ENCODE results near the gene SCARB1.

Gene SCARB1

DNA sequence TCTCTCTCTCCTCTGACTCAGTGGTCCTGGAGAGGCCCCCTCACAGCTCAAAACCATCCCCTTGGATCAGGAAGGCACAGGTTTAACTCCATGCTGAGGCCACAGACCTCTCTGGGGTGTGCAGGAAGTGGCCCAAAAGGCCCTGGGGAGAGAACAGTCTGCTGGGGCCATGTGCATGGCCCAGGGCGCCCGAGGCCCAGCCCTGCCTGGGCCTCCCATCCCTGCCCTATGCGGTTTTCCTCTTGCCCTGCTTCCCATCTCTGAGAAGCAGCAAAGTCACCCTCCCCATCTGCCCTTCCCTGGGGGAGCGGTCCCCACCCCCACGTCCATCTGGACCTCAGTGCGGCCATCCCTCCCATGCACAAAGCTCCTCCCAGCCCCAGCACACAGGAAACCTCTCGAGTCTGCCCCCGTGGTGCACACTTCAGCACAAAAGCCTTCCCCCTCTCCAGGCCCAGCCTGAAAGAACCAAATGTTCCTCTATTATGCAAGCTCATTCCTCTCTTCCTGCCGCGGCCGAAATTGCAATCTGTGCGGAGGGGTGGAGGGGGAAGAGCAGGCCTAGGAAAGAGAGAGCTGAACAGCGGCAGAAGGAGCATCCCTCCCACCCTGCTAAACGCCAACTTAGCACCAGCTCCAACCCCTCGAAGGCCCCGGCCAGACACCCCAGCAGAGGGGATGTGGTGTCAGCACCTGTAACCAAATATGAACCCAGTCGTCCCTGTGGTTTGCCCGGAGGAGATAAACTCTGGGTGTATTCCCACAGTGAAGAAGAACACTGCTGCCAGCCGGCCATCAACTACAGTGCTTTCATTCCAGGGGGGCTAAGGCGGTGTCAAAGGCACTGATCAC, 108.5 kb downstream of the SCARB1 start:
- Histone ChIP-seq H3F3A (ENCODE audit: control insufficient read depth, insufficient read depth) (no peaks in the 10 kb centered on the region), H3K79me2 (ENCODE audit: control insufficient read depth, low read length) (no peaks in the 10 kb centered on the region), H4K20me1 (ENCODE audit: control insufficient read depth, insufficient read depth, low read depth, low read length) (no peaks in the 10 kb centered on the region), H3K4me3 (ENCODE audit: low read length) (no peak overlapping the region), H3K36me3 (ENCODE audit: control insufficient read depth, low read length) (no peaks in the 10 kb centered on the region), H3K4me2 (ENCODE audit: low read length) (no peak overlapping the region), H3K4me1 (ENCODE audit: control insufficient read depth, low read length) (no peaks in the 10 kb centered on the region), H3K9me2 (replicated peaks; ENCODE audit: control insufficient read depth, low read length) (no peaks in the 10 kb centered on the region), H3K9me3 (ENCODE audit: control insufficient read depth, insufficient read depth, low read length) (peaks cover 9% of the 10 kb centered on the region), H3K27ac (ENCODE audit: low read depth, low read length) (no peak overlapping the region), H3K27me3 (ENCODE audit: control insufficient read depth, low read length) (peaks cover 11% of the 10 kb centered on the region)
- no peak for TF ChIP-seq EZH2phosphoT487 (IDR thresholded peaks at IDR 0.05; ENCODE audit: borderline replicate concordance, low read length)

DNA sequence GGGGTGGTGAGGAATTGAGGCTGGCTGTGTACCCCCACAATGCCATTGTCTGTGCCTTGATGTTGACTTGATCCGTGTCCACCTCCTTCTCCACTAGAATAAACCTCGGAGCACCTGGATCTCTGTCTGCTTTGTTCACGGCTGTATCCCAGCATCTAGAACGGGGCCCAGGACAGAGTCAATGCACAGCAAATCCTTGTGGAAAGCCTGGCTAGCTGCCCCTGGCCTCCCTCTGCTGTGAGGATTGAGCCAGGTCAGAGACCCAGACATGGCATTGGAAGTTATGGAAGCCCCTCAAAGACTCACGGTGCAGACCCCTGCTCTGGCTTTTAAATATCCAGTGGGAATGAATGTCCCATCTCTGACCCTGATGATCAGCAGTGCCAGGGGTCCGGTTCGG, 109.2 kb downstream of the SCARB1 start:
- no peaks in the 10 kb centered on the region for H3F3A ChIP-seq (ENCODE audit: control insufficient read depth, insufficient read depth)
- H3K79me2 ChIP-seq (ENCODE audit: control insufficient read depth, low read length): no peaks in the 10 kb centered on the region
- no peak overlapping the region for H3K27ac ChIP-seq (ENCODE audit: low read depth, low read length)
- TF ChIP-seq, protein P1, sequence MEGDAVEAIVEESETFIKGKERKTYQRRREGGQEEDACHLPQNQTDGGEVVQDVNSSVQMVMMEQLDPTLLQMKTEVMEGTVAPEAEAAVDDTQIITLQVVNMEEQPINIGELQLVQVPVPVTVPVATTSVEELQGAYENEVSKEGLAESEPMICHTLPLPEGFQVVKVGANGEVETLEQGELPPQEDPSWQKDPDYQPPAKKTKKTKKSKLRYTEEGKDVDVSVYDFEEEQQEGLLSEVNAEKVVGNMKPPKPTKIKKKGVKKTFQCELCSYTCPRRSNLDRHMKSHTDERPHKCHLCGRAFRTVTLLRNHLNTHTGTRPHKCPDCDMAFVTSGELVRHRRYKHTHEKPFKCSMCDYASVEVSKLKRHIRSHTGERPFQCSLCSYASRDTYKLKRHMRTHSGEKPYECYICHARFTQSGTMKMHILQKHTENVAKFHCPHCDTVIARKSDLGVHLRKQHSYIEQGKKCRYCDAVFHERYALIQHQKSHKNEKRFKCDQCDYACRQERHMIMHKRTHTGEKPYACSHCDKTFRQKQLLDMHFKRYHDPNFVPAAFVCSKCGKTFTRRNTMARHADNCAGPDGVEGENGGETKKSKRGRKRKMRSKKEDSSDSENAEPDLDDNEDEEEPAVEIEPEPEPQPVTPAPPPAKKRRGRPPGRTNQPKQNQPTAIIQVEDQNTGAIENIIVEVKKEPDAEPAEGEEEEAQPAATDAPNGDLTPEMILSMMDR (IDR thresholded peaks at IDR 0.05; ENCODE audit: low read depth, low read length, poor library complexity, severe bottlenecking): no peak
- TF ChIP-seq EZH2phosphoT487 (IDR thresholded peaks at IDR 0.05; ENCODE audit: borderline replicate concordance, low read length): no peak
- no peaks in the 10 kb centered on the region for H4K20me1 ChIP-seq (ENCODE audit: control insufficient read depth, insufficient read depth, low read depth, low read length)
- H3K36me3 ChIP-seq (ENCODE audit: control insufficient read depth, low read length): no peaks in the 10 kb centered on the region
- H3K27me3 ChIP-seq (ENCODE audit: control insufficient read depth, low read length): peaks cover 16% of the 10 kb centered on the region
- no peaks in the 10 kb centered on the region for H3K4me1 ChIP-seq (ENCODE audit: control insufficient read depth, low read length)
- H3K4me2 ChIP-seq (ENCODE audit: low read length): no peak overlapping the region
- no peaks in the 10 kb centered on the region for H3K9me2 ChIP-seq (replicated peaks; ENCODE audit: control insufficient read depth, low read length)
- peaks cover 9% of the 10 kb centered on the region for H3K9me3 ChIP-seq (ENCODE audit: control insufficient read depth, insufficient read depth, low read length)
- no peak overlapping the region for H3K4me3 ChIP-seq (ENCODE audit: low read length)

DNA sequence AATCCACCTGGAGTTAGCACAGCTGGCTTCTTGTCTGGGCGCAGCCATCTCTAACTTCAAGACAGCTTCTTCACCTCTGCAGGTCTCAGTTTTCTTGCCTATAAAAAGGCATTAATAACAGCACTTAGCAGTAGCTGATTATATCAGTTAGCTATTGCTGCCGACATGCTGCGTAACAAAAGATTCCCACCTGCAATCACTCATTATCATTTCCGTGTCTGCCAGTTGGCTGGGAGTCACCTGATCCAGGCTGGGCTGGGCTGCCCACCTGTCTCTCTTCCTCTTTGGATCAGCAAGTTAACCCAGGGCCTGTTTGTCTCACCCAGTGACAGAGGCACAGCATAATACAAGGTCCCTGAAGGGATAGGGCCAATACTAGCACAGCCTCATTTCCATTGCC, 109.7 kb downstream of the SCARB1 start:
- Histone ChIP-seq H3K27ac (ENCODE audit: low read depth, low read length) (no peak overlapping the region), H3K27me3 (ENCODE audit: control insufficient read depth, low read length) (peaks cover 18% of the 10 kb centered on the region)
- TF ChIP-seq, protein P1 (IDR thresholded peaks at IDR 0.05; ENCODE audit: low read depth, low read length, poor library complexity, severe bottlenecking): no peak
- TF ChIP-seq EZH2phosphoT487 (IDR thresholded peaks at IDR 0.05; ENCODE audit: borderline replicate concordance, low read length): no peak

DNA sequence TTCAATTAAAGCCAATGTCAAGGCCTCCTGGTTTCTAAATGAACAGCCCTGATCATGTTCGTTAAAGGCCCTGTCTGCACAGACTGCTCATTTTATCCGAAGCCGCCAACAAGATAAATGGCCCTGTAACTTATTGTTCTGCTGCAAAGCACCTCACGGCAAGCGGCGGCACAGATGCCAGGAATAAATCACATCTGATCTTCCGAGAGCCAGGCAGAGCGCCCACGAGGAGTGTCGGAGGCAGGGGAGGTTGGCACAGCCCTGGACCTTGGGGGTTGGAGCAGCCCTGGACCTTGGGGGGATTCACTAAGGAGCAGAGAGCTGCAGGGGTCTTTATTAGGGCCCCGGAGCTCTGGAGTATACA, 110.5 kb downstream of the SCARB1 start:
- no peak overlapping the region for H3K4me2 ChIP-seq (ENCODE audit: low read length)
- TF ChIP-seq EZH2phosphoT487 (IDR thresholded peaks at IDR 0.05; ENCODE audit: borderline replicate concordance, low read length): no peak
- TF ChIP-seq, protein P1 (IDR thresholded peaks at IDR 0.05; ENCODE audit: low read depth, low read length, poor library complexity, severe bottlenecking): no peak

More for the DNA sequence above, 109.7 kb downstream of the SCARB1 start:
- Histone ChIP-seq H3F3A (ENCODE audit: control insufficient read depth, insufficient read depth) (no peaks in the 10 kb centered on the region), H3K4me2 (ENCODE audit: low read length) (no peak overlapping the region), H3K4me3 (ENCODE audit: low read length) (no peak overlapping the region), H3K79me2 (ENCODE audit: control insufficient read depth, low read length) (no peaks in the 10 kb centered on the region), H4K20me1 (ENCODE audit: control insufficient read depth, insufficient read depth, low read depth, low read length) (no peaks in the 10 kb centered on the region), H3K9me3 (ENCODE audit: control insufficient read depth, insufficient read depth, low read length) (peaks cover 9% of the 10 kb centered on the region), H3K4me1 (ENCODE audit: control insufficient read depth, low read length) (no peaks in the 10 kb centered on the region), H3K9me2 (replicated peaks; ENCODE audit: control insufficient read depth, low read length) (no peaks in the 10 kb centered on the region), H3K36me3 (ENCODE audit: control insufficient read depth, low read length) (no peaks in the 10 kb centered on the region)

More for the DNA sequence above, 110.5 kb downstream of the SCARB1 start:
- Histone ChIP-seq H3K27ac (ENCODE audit: low read depth, low read length) (no peak overlapping the region), H3K9me2 (replicated peaks; ENCODE audit: control insufficient read depth, low read length) (no peaks in the 10 kb centered on the region), H3K27me3 (ENCODE audit: control insufficient read depth, low read length) (peaks cover 20% of the 10 kb centered on the region), H3K4me1 (ENCODE audit: control insufficient read depth, low read length) (no peaks in the 10 kb centered on the region), H3K9me3 (ENCODE audit: control insufficient read depth, insufficient read depth, low read length) (peaks cover 9% of the 10 kb centered on the region), H4K20me1 (ENCODE audit: control insufficient read depth, insufficient read depth, low read depth, low read length) (no peaks in the 10 kb centered on the region), H3K79me2 (ENCODE audit: control insufficient read depth, low read length) (no peaks in the 10 kb centered on the region), H3K36me3 (ENCODE audit: control insufficient read depth, low read length) (no peaks in the 10 kb centered on the region), H3K4me3 (ENCODE audit: low read length) (no peak overlapping the region), H3F3A (ENCODE audit: control insufficient read depth, insufficient read depth) (no peaks in the 10 kb centered on the region)
